HEK293 (cell line): ENCODE measurements around the gene CPXM2.

Source experiments
- BCL11A ChIP-seq: fragments of 450-650 bp; formaldehyde crosslinking; IDR thresholded peaks from 2 replicates; pipeline ENCODE4 v1.5.1; 2016; ENCODE audit warnings: low read depth, missing biosample characterization, missing genetic modification characterization
- CTCF ChIP-seq: fragments of 450-650 bp; formaldehyde crosslinking; IDR thresholded peaks from 2 replicates; pipeline ENCODE4 v1.5.1; 2016; ENCODE audit warnings: missing biosample characterization, missing genetic modification characterization
- SETDB1 ChIP-seq: IDR thresholded peaks from one replicate; pipeline ENCODE4 v1.6.1; 2017; ENCODE audit warnings: mild to moderate bottlenecking, low read length, moderate library complexity, mixed read lengths; ENCODE audit not compliant: insufficient read length
- ZEB2 ChIP-seq: fragments of 450-650 bp; formaldehyde crosslinking; IDR thresholded peaks from 2 replicates; pipeline ENCODE4 v1.5.1; 2016; ENCODE audit warnings: missing biosample characterization, missing genetic modification characterization
- ZNF114 ChIP-seq: fragments of 450-650 bp; formaldehyde crosslinking; IDR thresholded peaks from 2 replicates; pipeline ENCODE4 v1.5.0; 2017; ENCODE audit warnings: missing biosample characterization, missing genetic modification characterization
- ZNF155 ChIP-seq: fragments of 450-650 bp; formaldehyde crosslinking; IDR thresholded peaks from 2 replicates; pipeline ENCODE4 v1.5.1; 2016; ENCODE audit warnings: missing biosample characterization, missing genetic modification characterization
- ZNF174 ChIP-seq: fragments of 450-650 bp; formaldehyde crosslinking; IDR thresholded peaks from 2 replicates; pipeline ENCODE4 v1.5.0; 2017; ENCODE audit warnings: missing biosample characterization, mild to moderate bottlenecking, missing genetic modification characterization
- ZNF18 ChIP-seq: fragments of 450-650 bp; formaldehyde crosslinking; IDR thresholded peaks from 2 replicates; pipeline ENCODE4 v1.5.1; 2016; ENCODE audit warnings: missing biosample characterization, missing genetic modification characterization
- ZNF274 ChIP-seq, 2 experiments: fragments of 200-500 bp in 1 of 2; fragments of 450-650 bp in 1 of 2; sonication (Bioruptor generic) in 1 of 2; formaldehyde crosslinking in 1 of 2; IDR thresholded peaks; 2 replicates each; pipeline versions ENCODE4 v1.5.1 to v1.6.1; 2014 to 2016; ENCODE audit warnings: borderline replicate concordance in 1 of 2, inconsistent platforms in 1 of 2, low read length in 1 of 2, missing biosample characterization in 1 of 2, missing genetic modification characterization in 1 of 2
- TF ChIP-seq, protein P1 (sequence below): fragments of 450-650 bp; formaldehyde crosslinking; IDR thresholded peaks from 2 replicates; pipeline ENCODE4 v1.5.1; 2016; ENCODE audit warnings: missing biosample characterization, missing genetic modification characterization

DNA sequence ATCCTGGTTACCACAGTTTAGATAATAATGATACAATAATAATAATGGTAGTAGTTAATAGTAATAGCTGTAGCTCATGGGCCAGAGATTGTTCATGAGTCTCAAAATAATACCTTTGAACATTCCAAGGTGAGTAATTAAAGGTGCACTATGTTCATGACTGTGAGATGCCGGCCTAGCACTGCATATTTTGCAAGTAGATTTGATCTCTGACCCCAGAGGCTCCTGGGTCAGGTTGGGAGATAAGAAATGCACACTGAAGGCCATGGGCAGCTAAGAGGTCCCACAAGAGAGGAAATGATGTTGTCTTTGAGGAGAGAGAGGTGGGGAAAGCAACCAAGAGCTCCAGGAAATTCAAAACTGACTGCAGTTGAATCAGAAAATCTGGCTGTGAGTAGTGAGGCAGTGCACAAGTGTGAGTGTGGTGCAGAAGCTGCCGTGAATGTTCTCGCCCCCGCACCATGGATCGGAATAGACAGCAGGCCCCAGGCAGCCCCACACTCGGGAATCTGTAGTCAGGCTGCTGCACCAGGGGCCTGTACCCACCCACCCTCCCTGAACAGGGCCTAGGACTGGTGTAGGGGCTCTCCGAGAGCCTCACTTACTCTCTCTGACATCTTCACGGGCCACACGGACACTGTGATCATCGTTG is 11.9 kb downstream of the CPXM2 start:
- TF ChIP-seq ZNF274 (IDR thresholded peaks at IDR 0.05; ENCODE audit: low read length) (no peak), ZNF274 (tag by site-specific recombination; IDR thresholded peaks at IDR 0.05; ENCODE audit: borderline replicate concordance) (no peak), ZEB2 (tag by site-specific recombination) (no peak), SETDB1 (no peak), ZNF114 (tag by site-specific recombination) (no peak), ZNF174 (tag by site-specific recombination) (no peak), ZNF155 (no peak), ZNF18 (tag by site-specific recombination) (no peak), CTCF (tag by site-specific recombination) (no peak), BCL11A (tag by site-specific recombination) (no peak)
- TF ChIP-seq, protein P1, sequence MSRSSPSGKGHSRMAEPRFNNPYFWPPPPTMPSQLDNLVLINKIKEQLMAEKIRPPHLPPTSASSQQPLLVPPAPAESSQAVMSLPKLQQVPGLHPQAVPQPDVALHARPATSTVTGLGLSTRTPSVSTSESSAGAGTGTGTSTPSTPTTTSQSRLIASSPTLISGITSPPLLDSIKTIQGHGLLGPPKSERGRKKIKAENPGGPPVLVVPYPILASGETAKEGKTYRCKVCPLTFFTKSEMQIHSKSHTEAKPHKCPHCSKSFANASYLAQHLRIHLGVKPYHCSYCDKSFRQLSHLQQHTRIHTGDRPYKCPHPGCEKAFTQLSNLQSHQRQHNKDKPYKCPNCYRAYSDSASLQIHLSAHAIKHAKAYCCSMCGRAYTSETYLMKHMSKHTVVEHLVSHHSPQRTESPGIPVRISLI (tag by site-specific recombination) = no peak
